KOPT-K1 (cell line): ENCODE results near the gene TNS4.

Experiments used
- H3K27ac ChIP-seq: fragments of 200-600 bp; sonication (generic); 2 replicates; pipeline ENCODE4 v1.5.1; 2016; ENCODE audit warnings: antibody characterized with exemption, mild to moderate bottlenecking, low read depth, low read length; ENCODE audit not compliant: poor library complexity, severe bottlenecking
- H3K36me3 ChIP-seq: fragments of 200-600 bp; sonication (generic); 2 replicates; pipeline ENCODE4 v1.5.1; 2017; ENCODE audit warnings: antibody characterized with exemption, mild to moderate bottlenecking, low read length, moderate library complexity; ENCODE audit not compliant: insufficient read depth
- H3K9me3 ChIP-seq: fragments of 200-600 bp; sonication (generic); 2 replicates; pipeline ENCODE4 v1.5.1; 2017; ENCODE audit warnings: antibody characterized with exemption, low read length, mild to moderate bottlenecking; ENCODE audit not compliant: insufficient read depth, poor library complexity, severe bottlenecking

Gene TNS4

GRCh38 chr17:40456396-40456951, 44.9 kb downstream of the TNS4 start:
- Histone ChIP-seq H3K27ac (no peak overlapping the region), H3K36me3 (no peaks in the 10 kb centered on the region), H3K9me3 (no peaks in the 10 kb centered on the region)

DNA sequence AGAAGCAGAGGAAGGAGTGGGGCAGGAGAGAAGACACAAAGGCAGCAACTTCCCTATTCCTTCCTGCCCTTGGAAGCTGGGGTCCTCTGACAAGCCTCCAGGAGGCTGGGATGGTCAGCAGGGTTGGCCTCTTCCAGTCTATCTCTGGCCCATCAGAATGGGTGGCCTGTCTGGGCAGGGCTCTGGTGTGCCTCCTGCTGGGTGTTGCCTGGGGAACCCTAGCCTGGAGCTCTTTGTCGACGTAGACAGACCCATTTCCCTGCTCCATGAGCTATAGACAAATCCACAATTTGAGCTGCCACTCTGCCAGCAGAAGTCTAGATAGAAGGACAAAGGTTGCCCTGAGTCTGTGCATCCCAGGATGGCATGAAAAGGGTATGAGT, 46.8 kb downstream of the TNS4 start:
- no peak overlapping the region for H3K27ac ChIP-seq
- H3K36me3 ChIP-seq: no peaks in the 10 kb centered on the region
- no peaks in the 10 kb centered on the region for H3K9me3 ChIP-seq

DNA sequence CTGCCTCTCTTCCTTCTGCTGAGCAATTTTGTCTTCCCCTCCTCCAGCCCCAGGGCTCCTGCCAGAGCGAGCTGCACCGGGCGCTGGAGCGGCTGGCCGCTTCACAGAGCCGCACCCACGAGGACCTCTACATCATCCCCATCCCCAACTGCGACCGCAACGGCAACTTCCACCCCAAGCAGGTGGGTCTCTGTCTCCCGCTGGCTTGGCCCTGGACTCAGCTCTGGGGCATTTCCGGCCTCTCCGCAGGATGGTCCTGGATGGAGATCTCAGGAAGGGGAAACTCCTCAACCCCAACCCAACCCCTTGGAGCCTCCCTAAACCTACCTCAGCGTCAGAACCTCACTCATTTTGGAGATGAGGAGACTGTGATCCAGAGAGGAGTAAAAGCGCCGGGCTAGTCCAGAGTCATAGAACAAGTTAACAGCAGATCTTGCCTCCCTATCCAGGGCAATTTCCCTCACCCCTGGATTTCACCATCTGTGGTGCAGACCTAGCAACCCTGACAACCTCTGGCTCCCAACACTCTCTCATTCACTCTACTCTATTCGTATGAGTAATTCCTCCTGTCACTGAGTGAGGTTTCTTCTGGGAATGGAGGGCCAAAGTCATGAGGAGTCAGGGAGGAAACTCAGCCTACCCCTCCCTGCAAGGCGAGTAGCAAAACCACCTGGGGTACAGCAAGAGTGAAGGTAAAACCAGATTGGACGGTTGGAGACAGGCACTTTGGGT, 47.4 kb downstream of the TNS4 start:
- no peak overlapping the region for H3K27ac ChIP-seq
- no peaks in the 10 kb centered on the region for H3K9me3 ChIP-seq
- no peaks in the 10 kb centered on the region for H3K36me3 ChIP-seq

GRCh38 chr17:40452921-40453378, 48.5 kb downstream of the TNS4 start:
- Histone ChIP-seq H3K27ac (no peak overlapping the region), H3K36me3 (no peaks in the 10 kb centered on the region), H3K9me3 (no peaks in the 10 kb centered on the region)

DNA sequence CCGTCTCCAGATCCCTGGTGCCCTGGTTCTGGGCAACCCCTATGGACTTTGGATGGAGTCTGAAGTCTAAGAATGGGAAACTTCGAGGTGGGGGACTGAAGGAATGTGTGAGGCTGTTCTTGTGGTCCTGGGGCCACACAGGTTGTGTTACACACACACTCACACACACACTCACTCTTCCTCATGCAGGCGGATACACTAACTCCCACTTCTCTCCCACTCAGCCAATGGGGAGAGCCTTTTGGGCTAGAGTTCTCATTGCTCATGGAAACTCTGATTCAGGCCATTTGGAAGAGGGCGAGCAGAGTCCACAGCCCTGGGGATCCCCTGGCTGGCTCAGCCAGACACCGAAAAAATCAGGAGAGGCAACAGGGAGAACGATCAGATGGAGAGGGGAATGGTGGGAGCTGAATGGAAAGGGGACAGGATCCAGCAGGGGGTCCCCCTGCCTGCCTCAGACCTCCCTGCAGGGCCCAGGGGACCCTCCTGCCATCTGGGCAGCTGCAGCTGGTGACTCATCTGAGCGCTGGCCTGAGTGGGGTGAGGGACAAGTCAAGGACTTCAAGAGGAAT, 49.1 kb downstream of the TNS4 start:
- H3K9me3 ChIP-seq: no peaks in the 10 kb centered on the region
- H3K36me3 ChIP-seq: no peaks in the 10 kb centered on the region
- no peak overlapping the region for H3K27ac ChIP-seq

DNA sequence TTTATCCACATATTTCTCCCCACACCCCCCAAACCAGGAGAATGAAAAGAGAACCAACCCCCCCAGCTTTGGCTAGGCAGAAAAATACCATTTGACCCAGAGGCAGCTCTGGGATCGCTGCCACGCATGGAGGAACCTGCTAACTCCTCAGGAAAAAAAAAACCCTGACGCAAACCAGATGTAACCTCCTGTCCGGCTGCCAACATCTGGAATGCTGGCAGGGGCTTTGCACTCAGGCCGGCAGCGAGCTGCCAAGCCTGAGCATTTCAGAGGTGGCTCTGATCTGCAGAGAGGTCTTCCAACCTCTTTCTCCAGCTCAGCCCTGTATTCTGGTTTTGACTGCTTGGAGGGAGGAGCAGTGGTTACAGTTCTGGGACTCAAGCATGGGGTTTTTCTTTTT, 50.0 kb downstream of the TNS4 start:
- Histone ChIP-seq H3K9me3 (no peaks in the 10 kb centered on the region), H3K36me3 (no peaks in the 10 kb centered on the region), H3K27ac (no peak overlapping the region)

DNA sequence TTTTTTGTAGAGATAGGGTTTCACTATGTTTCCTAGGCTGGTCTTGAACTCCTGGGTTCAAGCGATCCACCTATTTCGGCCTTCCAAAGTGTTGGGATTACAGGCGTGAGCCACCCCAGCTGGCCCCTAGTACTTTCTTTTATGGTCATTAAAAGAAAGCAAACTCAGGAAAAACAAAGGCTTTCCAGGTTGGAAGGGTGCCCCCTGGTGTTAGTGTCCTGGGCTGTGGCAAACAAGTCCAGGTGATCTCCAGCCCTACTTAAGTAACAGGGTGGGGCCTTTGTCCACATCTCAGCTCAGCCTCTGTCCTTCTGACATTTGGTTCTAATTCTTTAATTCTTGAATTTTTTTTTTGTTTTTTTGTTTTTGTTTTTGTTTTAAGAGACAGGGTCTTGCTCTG, 51.2 kb downstream of the TNS4 start:
- H3K9me3 ChIP-seq: no peaks in the 10 kb centered on the region
- no peaks in the 10 kb centered on the region for H3K36me3 ChIP-seq
- no peak overlapping the region for H3K27ac ChIP-seq

GRCh38 chr17:40448639-40449261, 52.7 kb downstream of the TNS4 start:
- Histone ChIP-seq H3K27ac (peak overlapping the region; percentile 35), H3K9me3 (no peaks in the 10 kb centered on the region), H3K36me3 (no peaks in the 10 kb centered on the region)

GRCh38 chr17:40448213-40448638, 53.2 kb downstream of the TNS4 start:
- Histone ChIP-seq H3K9me3 (no peaks in the 10 kb centered on the region), H3K27ac (peak overlapping the region; percentile 35), H3K36me3 (no peaks in the 10 kb centered on the region)

- Histone ChIP-seq H3K36me3 (no peaks in the 10 kb centered on the region), H3K9me3 (no peaks in the 10 kb centered on the region), H3K27ac (peak overlapping the region; percentile 35)
These were observed 53.6 kb downstream of the TNS4 start for GRCh38 chr17:40447806-40448205.

- Histone ChIP-seq H3K36me3 (no peaks in the 10 kb centered on the region), H3K9me3 (no peaks in the 10 kb centered on the region), H3K27ac (no peak overlapping the region)
These were observed 54.2 kb downstream of the TNS4 start for GRCh38 chr17:40447148-40447644.

GRCh38 chr17:40445751-40446468, 55.5 kb downstream of the TNS4 start:
- H3K36me3 ChIP-seq: no peaks in the 10 kb centered on the region
- no peak overlapping the region for H3K27ac ChIP-seq
- H3K9me3 ChIP-seq: no peaks in the 10 kb centered on the region

DNA sequence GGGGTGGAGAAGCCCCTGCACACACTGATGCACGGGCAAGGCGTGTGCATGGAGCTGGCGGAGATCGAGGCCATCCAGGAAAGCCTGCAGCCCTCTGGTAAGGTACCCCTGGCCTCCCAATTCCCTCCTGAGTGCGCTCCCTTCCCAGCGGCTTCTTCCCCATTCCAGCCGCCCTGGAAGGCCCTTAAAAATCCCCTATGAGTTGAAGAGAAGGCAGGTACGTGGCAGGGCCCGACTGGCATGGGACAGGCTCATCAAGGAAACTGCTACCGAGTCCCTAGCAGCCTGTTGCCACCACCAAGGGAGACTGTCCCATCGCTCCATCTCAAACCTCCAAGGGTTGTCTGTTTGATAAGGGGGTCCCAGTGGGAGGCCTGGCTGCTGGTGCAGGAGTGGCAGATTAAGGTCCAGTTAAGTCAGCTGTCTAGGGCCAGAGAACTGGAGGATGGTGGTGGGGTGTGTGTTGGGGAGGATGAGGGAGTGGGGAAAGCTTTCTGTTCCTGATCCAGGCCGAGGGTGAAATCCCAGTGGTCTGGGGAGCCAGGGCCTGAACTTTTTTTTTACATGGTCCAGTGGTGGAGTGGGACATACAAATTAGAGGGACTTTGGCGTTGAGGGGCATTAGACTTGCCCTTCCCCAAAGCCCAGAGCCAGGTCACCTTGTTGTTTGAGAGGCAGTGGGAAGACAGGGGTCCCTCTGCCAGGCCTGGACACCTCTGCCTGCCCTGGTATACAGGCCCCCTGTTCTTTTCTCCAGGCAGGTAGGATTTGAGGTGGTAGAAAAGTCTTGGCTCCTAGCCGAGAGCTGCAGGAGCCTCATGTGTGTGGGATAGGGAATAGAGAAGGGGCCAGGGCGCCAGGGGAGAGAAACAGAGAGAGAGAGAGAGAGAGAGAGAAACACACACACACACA, 57.2 kb downstream of the TNS4 start:
- no peaks in the 10 kb centered on the region for H3K36me3 ChIP-seq
- H3K27ac ChIP-seq: no peak overlapping the region
- no peaks in the 10 kb centered on the region for H3K9me3 ChIP-seq
